ENCODE data around the gene NRG3.

- TF ChIP-seq ZNF565 (CRISPR knock-in tag; conservative IDR thresholded peaks at IDR 0.05; ENCODE audit: low read depth) (no peak), PATZ1 (CRISPR knock-in tag; IDR thresholded peaks at IDR 0.05; ENCODE audit: borderline replicate concordance) (no peak), RARB (CRISPR knock-in tag; IDR thresholded peaks at IDR 0.05) (no peak), ARNTL (CRISPR knock-in tag; IDR thresholded peaks at IDR 0.05; ENCODE audit: borderline replicate concordance, low read depth) (no peak), ZFP30 (CRISPR knock-in tag; IDR thresholded peaks at IDR 0.05) (no peak), ZFP3 (CRISPR knock-in tag; IDR thresholded peaks at IDR 0.05) (no peak), CSRNP3 (CRISPR knock-in tag; IDR thresholded peaks at IDR 0.05) (no peak), ISL1 (CRISPR knock-in tag; IDR thresholded peaks at IDR 0.05) (no peak)
Measured at GRCh38 chr10:81905161-81905560, 30.2 kb downstream of the NRG3 start.
